HCT116 (cell line): ENCODE results near the gene GRB2. TPM values are rescaled to one million over a fixed set of nuclear protein-coding genes. Genes with fewer than 3 reads are reported as not detected.

Experiments
- ATAC-seq: fragments of 200-7000 bp; cut with Tn5 transposase; 2 replicates; pipeline ENCODE4 v1.9.1; 2020; ENCODE audit warnings: mild to moderate bottlenecking, moderate library complexity
- BruUV-seq: library from RNA; stranded (reverse); fragments of 400-500 nt; replicated peaks from 2 replicates; lab custom pipeline; 2021; lab: Mats Ljungman, UMichigan
- CTCF ChIA-PET: fragments of 300-600 bp; sonication (Branson Sonifier 250); formaldehyde crosslinking; loops from one replicate; lab custom pipeline; 2021; ENCODE audit warnings: antibody characterized with exemption; lab: Charles Lee
- POLR2A ChIA-PET: fragments of 300-600, 350-600 bp; sonication (Branson Sonifier 250); formaldehyde crosslinking; loops from one replicate; lab custom pipeline; 2021; ENCODE audit warnings: antibody characterized with exemption; lab: Charles Lee
- RAD21 ChIA-PET, 2 experiments: fragments of 300-600 bp; sonication (Branson Sonifier 250); formaldehyde crosslinking; loops; one replicate each; lab custom pipeline; 2023; ENCODE audit warnings: low total read pairs in 2 of 2; ENCODE audit not compliant: uncharacterized antibody in 2 of 2, unreplicated experiment in 2 of 2, low non-redundant PET in 1 of 2; lab: Charles Lee
- DNase-seq: peaks from one replicate; pipeline ENCODE4 v3.0.0-alpha.2; 2010; ENCODE audit warnings: low read depth, low spot score
- H2AFZ ChIP-seq: fragments of 200-600 bp; shearing (Covaris generic), sonication (generic); 2 replicates; pipeline ENCODE4 v1.6.1; 2017; ENCODE audit warnings: low read depth, mixed run types, mixed read lengths, antibody characterized with exemption, low read length; ENCODE audit not compliant: poor library complexity, severe bottlenecking
- H3K27ac ChIP-seq: 2 replicates; pipeline ENCODE4 v1.5.1; 2012; ENCODE audit warnings: low read depth, low read length
- H3K27me3 ChIP-seq: fragments of 200-600 bp; sonication (generic); 2 replicates; pipeline ENCODE4 v1.6.1; 2016; ENCODE audit warnings: mixed run types, low read length, mixed read lengths; ENCODE audit not compliant: insufficient read depth
- H3K36me3 ChIP-seq, 2 experiments: fragments of 200-500 bp in 1 of 2; fragments of 200-600 bp in 1 of 2; sonication (Bioruptor generic) in 1 of 2; sonication (generic) in 1 of 2; 2 replicates each; pipeline versions ENCODE4 v1.5.1 to v1.6.1; 2014 to 2016; ENCODE audit warnings: low read length in 2 of 2, inconsistent platforms in 1 of 2, mixed read lengths in 1 of 2, mixed run types in 1 of 2; ENCODE audit not compliant: insufficient read depth in 2 of 2, control insufficient read depth in 1 of 2
- H3K4me1 ChIP-seq, 2 experiments: fragments of 200-600 bp in 1 of 2; sonication (generic) in 1 of 2; 2 replicates each; pipeline versions ENCODE4 v1.5.1 to v1.6.1; 2012 to 2017; ENCODE audit warnings: low read length in 2 of 2, inconsistent platforms in 1 of 2, mild to moderate bottlenecking in 1 of 2, mixed read lengths in 1 of 2, mixed run types in 1 of 2, moderate library complexity in 1 of 2; ENCODE audit not compliant: insufficient read depth in 2 of 2, control insufficient read depth in 1 of 2
- H3K4me2 ChIP-seq: fragments of 200-600 bp; sonication (generic); 2 replicates; pipeline ENCODE4 v1.6.1; 2017; ENCODE audit warnings: mixed run types, low read length, mixed read lengths
- H3K4me3 ChIP-seq, 2 experiments: fragments of 200-600 bp in 1 of 2; sonication (generic) in 1 of 2; replicated peaks in 1 of 2; 2 replicates each; pipeline ENCODE4 v1.5.1; 2011 to 2016; ENCODE audit warnings: low read length in 2 of 2, control low read depth in 1 of 2, low read depth in 1 of 2, mild to moderate bottlenecking in 1 of 2, mixed read lengths in 1 of 2, mixed run types in 1 of 2
- H3K79me2 ChIP-seq: fragments of 200-600 bp; sonication (generic); 2 replicates; pipeline ENCODE4 v1.6.1; 2017; ENCODE audit warnings: mild to moderate bottlenecking, mixed run types, low read length, moderate library complexity, mixed read lengths; ENCODE audit not compliant: insufficient read depth
- H3K9ac ChIP-seq: fragments of 200-600 bp; sonication (generic); 2 replicates; pipeline ENCODE4 v1.6.1; 2016; ENCODE audit warnings: low read length, mixed read lengths
- H3K9me2 ChIP-seq: fragments of 200-600 bp; sonication (generic), shearing (Covaris generic); 2 replicates; pipeline ENCODE4 v1.6.1; 2017; ENCODE audit warnings: mixed run types, mild to moderate bottlenecking, moderate library complexity; ENCODE audit not compliant: insufficient read depth
- H3K9me3 ChIP-seq, 2 experiments: fragments of 200-500 bp in 1 of 2; fragments of 200-600 bp in 1 of 2; sonication (Bioruptor generic) in 1 of 2; sonication (generic) in 1 of 2; 2 replicates each; pipeline ENCODE4 v1.6.1; 2014 to 2017; ENCODE audit warnings: low read length in 2 of 2, mixed read lengths in 2 of 2, inconsistent platforms in 1 of 2, low read depth in 1 of 2, mild to moderate bottlenecking in 1 of 2, mixed run types in 1 of 2, moderate library complexity in 1 of 2; ENCODE audit not compliant: control insufficient read depth in 1 of 2, insufficient read depth in 1 of 2
- H4K20me1 ChIP-seq: fragments of 200-600 bp; sonication (generic), shearing (Covaris generic); 2 replicates; pipeline ENCODE4 v1.6.1; 2017; ENCODE audit warnings: mixed run types, mild to moderate bottlenecking, moderate library complexity; ENCODE audit not compliant: insufficient read depth
- CBX3 ChIP-seq: IDR thresholded peaks from 2 replicates; pipeline ENCODE4 v1.6.1; 2012; ENCODE audit warnings: low read depth
- ELF1 ChIP-seq: IDR thresholded peaks from 2 replicates; pipeline ENCODE4 v1.6.1; 2012; ENCODE audit warnings: low read depth, borderline replicate concordance
- FOSL1 ChIP-seq: IDR thresholded peaks from 2 replicates; pipeline ENCODE4 v1.6.1; 2012; ENCODE audit warnings: low read depth
- REST ChIP-seq: IDR thresholded peaks from 2 replicates; pipeline ENCODE4 v1.6.1; 2012; ENCODE audit warnings: low read depth
- SP1 ChIP-seq: IDR thresholded peaks from 2 replicates; pipeline ENCODE4 v1.6.1; 2012; ENCODE audit warnings: low read depth
- SRF ChIP-seq: IDR thresholded peaks from 2 replicates; pipeline ENCODE4 v1.6.1; 2012; ENCODE audit warnings: low read depth
- TCF7L2 ChIP-seq: IDR thresholded peaks from 2 replicates; pipeline ENCODE4 v1.7.0; 2011; ENCODE audit warnings: borderline replicate concordance, inconsistent platforms; ENCODE audit not compliant: insufficient read depth, insufficient read length; ENCODE audit errors: extremely low read depth
- YY1 ChIP-seq: IDR thresholded peaks from 2 replicates; pipeline ENCODE4 v1.6.1; 2011; ENCODE audit warnings: low read length, low read depth, moderate library complexity, mild to moderate bottlenecking; ENCODE audit not compliant: insufficient replicate concordance; ENCODE audit errors: extremely low read depth
- ZFX ChIP-seq: fragments of 450-650 bp; IDR thresholded peaks from 2 replicates; pipeline ENCODE4 v1.6.1; 2017
- ZNF274 ChIP-seq: fragments of 200-500 bp; sonication (Bioruptor generic); IDR thresholded peaks from 2 replicates; pipeline ENCODE4 v1.6.1; 2014; ENCODE audit warnings: mild to moderate bottlenecking, low read depth, low read length, inconsistent platforms
- intact Hi-C: fragments of 100-400 bp; cut with micrococcal nuclease; formaldehyde crosslinking; loops from 2 replicates; pipeline ENCODE4 v1.10.0; 2022
- total RNA-seq: library from RNA; stranded (reverse); gene quantifications from one replicate; pipeline ENCODE4 v1.2.1, GENCODE V29; 2021; ENCODE audit not compliant: unreplicated experiment
- TF ChIP-seq, protein P1 (sequence below): IDR thresholded peaks from 2 replicates; pipeline ENCODE4 v1.6.1; 2012
- TF ChIP-seq, protein P2 (sequence below): IDR thresholded peaks from 2 replicates; pipeline ENCODE4 v1.6.1; 2011; ENCODE audit warnings: mild to moderate bottlenecking, low read length, moderate library complexity; ENCODE audit not compliant: insufficient replicate concordance; ENCODE audit errors: extremely low read depth

Gene GRB2
- total RNA-seq, 1 experiment from 2014 or later = 146 TPM

DNA sequence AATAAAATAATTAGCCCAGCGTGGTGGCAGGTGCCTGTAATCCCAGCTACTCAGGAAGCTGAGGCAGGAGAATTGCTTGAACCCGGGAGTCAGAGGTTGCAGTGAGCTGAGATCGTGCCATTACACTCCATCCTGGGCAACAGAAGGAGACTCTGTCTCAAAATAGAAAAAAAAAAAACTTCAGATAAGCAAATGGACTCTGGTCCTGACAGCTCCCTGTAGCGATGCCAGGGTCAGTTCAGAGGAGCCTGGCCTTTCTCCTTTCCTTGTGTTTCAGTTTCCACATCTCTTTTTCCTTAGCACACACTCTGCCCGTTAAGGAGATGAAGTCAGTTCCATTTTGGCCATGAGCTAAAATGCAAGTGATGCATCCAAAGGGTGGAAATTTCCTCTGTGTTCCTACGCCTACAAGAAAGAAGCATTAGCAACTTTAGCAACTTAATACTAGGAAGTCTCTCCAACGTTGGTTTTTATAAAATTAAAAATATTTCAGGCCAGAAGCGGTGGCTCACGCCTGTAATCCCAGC lies 11.6 kb upstream of the GRB2 start:
- Histone ChIP-seq H3K4me1 (peaks cover 0 to 9% of the 10 kb centered on the region in 2 experiments; a peak in 2 of 4 replicates), H3K9me3 (no peaks in the 10 kb centered on the region), H3K4me3 (no peak overlapping the region), H3K79me2 (no peaks in the 10 kb centered on the region), H3K9me2 (no peaks in the 10 kb centered on the region), H4K20me1 (no peaks in the 10 kb centered on the region), H3K9ac (no peak overlapping the region), H3K27ac (no peak overlapping the region), H3K4me2 (no peak overlapping the region), H2AFZ (no peak overlapping the region), H3K27me3 (peaks cover 5% of the 10 kb centered on the region; the same call in 1 of the 2 replicates), H3K36me3 (no peaks in the 10 kb centered on the region)
- ATAC-seq (no peak), DNase-seq (no peak)
- RAD21 ChIA-PET = no interaction called here
- BruUV-seq = no TSS peak
- POLR2A ChIA-PET = no interaction called here
- CTCF ChIA-PET = no interaction called here
- no peak for TF ChIP-seq ZFX
- TF ChIP-seq YY1 = no peak
- no peak for TF ChIP-seq FOSL1
- no peak for TF ChIP-seq ELF1
- TF ChIP-seq SP1 = no peak
- TF ChIP-seq ZNF274 = no peak
- TF ChIP-seq, protein P1, sequence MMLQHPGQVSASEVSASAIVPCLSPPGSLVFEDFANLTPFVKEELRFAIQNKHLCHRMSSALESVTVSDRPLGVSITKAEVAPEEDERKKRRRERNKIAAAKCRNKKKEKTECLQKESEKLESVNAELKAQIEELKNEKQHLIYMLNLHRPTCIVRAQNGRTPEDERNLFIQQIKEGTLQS = no peak
- no peak for TF ChIP-seq REST
- TF ChIP-seq TCF7L2 = no peak
- TF ChIP-seq CBX3 = no peak
- TF ChIP-seq, protein P2, sequence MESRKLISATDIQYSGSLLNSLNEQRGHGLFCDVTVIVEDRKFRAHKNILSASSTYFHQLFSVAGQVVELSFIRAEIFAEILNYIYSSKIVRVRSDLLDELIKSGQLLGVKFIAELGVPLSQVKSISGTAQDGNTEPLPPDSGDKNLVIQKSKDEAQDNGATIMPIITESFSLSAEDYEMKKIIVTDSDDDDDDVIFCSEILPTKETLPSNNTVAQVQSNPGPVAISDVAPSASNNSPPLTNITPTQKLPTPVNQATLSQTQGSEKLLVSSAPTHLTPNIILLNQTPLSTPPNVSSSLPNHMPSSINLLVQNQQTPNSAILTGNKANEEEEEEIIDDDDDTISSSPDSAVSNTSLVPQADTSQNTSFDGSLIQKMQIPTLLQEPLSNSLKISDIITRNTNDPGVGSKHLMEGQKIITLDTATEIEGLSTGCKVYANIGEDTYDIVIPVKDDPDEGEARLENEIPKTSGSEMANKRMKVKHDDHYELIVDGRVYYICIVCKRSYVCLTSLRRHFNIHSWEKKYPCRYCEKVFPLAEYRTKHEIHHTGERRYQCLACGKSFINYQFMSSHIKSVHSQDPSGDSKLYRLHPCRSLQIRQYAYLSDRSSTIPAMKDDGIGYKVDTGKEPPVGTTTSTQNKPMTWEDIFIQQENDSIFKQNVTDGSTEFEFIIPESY = no peak
- no peak for TF ChIP-seq SRF
- intact Hi-C loops = no loop called here
